OCI-LY1 (cell line): Measurements from ENCODE around the gene ABCB11.

Experiments
- EZH2 ChIP-seq: fragments of 200-600 bp; sonication (generic), shearing (Covaris generic); IDR thresholded peaks from 2 replicates; pipeline ENCODE4 v1.8.0; 2017; ENCODE audit warnings: borderline replicate concordance, mixed run types, mild to moderate bottlenecking, antibody characterized with exemption, low read length, moderate library complexity, mixed read lengths
- TF ChIP-seq, protein P1 (sequence below): fragments of 200-600 bp; sonication (generic), shearing (Covaris generic); IDR thresholded peaks from 2 replicates; pipeline ENCODE4 v1.5.1; 2017; ENCODE audit warnings: mild to moderate bottlenecking, antibody characterized with exemption, low read length, moderate library complexity, mixed read lengths

DNA sequence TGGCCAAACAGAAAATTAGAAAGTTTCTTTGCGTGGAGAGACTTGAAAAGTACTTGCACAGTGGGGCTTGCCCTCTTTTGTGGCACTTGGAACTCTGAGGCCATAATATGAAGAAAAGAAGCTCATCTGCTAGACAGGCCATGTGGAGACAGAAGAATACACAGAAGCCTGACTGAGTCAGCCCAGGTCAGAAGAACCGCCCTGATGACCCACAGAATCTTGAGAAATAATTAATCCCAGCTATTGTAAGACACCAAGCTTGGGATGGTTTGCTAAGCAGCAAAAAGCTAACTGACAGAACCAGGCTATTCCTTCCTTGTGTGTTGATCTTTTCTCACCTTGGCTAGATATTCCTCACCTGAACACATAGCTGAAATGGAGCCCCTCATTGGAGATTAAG, 96.3 kb downstream of the ABCB11 start:
- TF ChIP-seq, protein P1, sequence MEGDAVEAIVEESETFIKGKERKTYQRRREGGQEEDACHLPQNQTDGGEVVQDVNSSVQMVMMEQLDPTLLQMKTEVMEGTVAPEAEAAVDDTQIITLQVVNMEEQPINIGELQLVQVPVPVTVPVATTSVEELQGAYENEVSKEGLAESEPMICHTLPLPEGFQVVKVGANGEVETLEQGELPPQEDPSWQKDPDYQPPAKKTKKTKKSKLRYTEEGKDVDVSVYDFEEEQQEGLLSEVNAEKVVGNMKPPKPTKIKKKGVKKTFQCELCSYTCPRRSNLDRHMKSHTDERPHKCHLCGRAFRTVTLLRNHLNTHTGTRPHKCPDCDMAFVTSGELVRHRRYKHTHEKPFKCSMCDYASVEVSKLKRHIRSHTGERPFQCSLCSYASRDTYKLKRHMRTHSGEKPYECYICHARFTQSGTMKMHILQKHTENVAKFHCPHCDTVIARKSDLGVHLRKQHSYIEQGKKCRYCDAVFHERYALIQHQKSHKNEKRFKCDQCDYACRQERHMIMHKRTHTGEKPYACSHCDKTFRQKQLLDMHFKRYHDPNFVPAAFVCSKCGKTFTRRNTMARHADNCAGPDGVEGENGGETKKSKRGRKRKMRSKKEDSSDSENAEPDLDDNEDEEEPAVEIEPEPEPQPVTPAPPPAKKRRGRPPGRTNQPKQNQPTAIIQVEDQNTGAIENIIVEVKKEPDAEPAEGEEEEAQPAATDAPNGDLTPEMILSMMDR, result no peak
- TF ChIP-seq EZH2, result no peak
